ENCODE measurements around the gene RANBP1.
A peak's percentile ranks its signal among the peaks of the same experiment; 100 is the strongest.
"Not testable (repeated sequence)": the region's sequence is repeated elsewhere in the genome, so short reads cannot be mapped to it uniquely, and the experiment has no call there.

Gene RANBP1

GRCh38 chr22:20149257-20150250 lies 33.6 kb downstream of the RANBP1 start:
- DNase-seq (ENCODE audit: low read depth in 1 of 2, low spot score in 1 of 2): no peak

- no peak for DNase-seq (ENCODE audit: low read depth in 1 of 2, low spot score in 1 of 2)
Measured at GRCh38 chr22:20150381-20151275, 34.7 kb downstream of the RANBP1 start, which contains the start of gene CCDC188. Gene CCDC188 (minus strand): TSS chr22:20151055. CDS start chr22:20150986, 69 bp downstream.

GRCh38 chr22:20151276-20151588 lies 35.3 kb downstream of the RANBP1 start:
- DNase-seq (ENCODE audit: low read depth in 1 of 2, low spot score in 1 of 2): no peak

GRCh38 chr22:20152464-20152890 lies 36.6 kb downstream of the RANBP1 start:
- no peak for DNase-seq (ENCODE audit: low read depth in 1 of 2, low spot score in 1 of 2)

GRCh38 chr22:20153945-20154344 lies 38.0 kb downstream of the RANBP1 start:
- no peak for DNase-seq (ENCODE audit: low read depth in 1 of 2, low spot score in 1 of 2)

GRCh38 chr22:20154602-20155187 lies 38.8 kb downstream of the RANBP1 start:
- DNase-seq (ENCODE audit: low read depth in 1 of 2, low spot score in 1 of 2): no peak

GRCh38 chr22:20155330-20156041 lies 39.6 kb downstream of the RANBP1 start:
- no peak for DNase-seq (ENCODE audit: low read depth in 1 of 2, low spot score in 1 of 2)

- DNase-seq (ENCODE audit: low read depth in 1 of 2, low spot score in 1 of 2): no peak
Measured at GRCh38 chr22:20156042-20156389, 40.1 kb downstream of the RANBP1 start.

- DNase-seq (ENCODE audit: low read depth in 1 of 2, low spot score in 1 of 2): peak; percentile 86 to 87
Measured at GRCh38 chr22:20156611-20157429, 40.9 kb downstream of the RANBP1 start.

- no peak for DNase-seq (ENCODE audit: low read depth in 1 of 2, low spot score in 1 of 2)
Measured at GRCh38 chr22:20157430-20158183, 41.7 kb downstream of the RANBP1 start.

GRCh38 chr22:20158391-20159036 lies 42.6 kb downstream of the RANBP1 start:
- no peak for DNase-seq (ENCODE audit: low read depth in 1 of 2, low spot score in 1 of 2)

GRCh38 chr22:20159076-20159475 lies 43.2 kb downstream of the RANBP1 start:
- no peak for DNase-seq (ENCODE audit: low read depth in 1 of 2, low spot score in 1 of 2)

- not testable (repeated sequence) for DNase-seq (ENCODE audit: low read depth in 1 of 2, low spot score in 1 of 2)
Measured at GRCh38 chr22:20159531-20159930, 43.6 kb downstream of the RANBP1 start.

- DNase-seq (ENCODE audit: low read depth in 1 of 2, low spot score in 1 of 2): no peak
Measured at GRCh38 chr22:20160041-20160440, 44.1 kb downstream of the RANBP1 start.

- no peak for DNase-seq (ENCODE audit: low read depth in 1 of 2, low spot score in 1 of 2)
Measured at GRCh38 chr22:20164863-20165262, 49.0 kb downstream of the RANBP1 start.

GRCh38 chr22:20165421-20165820 lies 49.5 kb downstream of the RANBP1 start:
- no peak for DNase-seq (ENCODE audit: low read depth in 1 of 2, low spot score in 1 of 2)

GRCh38 chr22:20165913-20166312 lies 50.0 kb downstream of the RANBP1 start:
- no peak for DNase-seq (ENCODE audit: low read depth in 1 of 2, low spot score in 1 of 2)

- no peak for DNase-seq (ENCODE audit: low read depth in 1 of 2, low spot score in 1 of 2)
Measured at GRCh38 chr22:20166703-20167102, 50.8 kb downstream of the RANBP1 start.
